Caco-2 (cell line): ENCODE measurements around the gene EBF4. TPM values are rescaled to one million over a fixed set of nuclear protein-coding genes. Genes with fewer than 3 reads are reported as not detected.

Experiments
- BruUV-seq: library from RNA; stranded (reverse); fragments of 400-500 nt; replicated peaks from 2 replicates; lab custom pipeline; 2021; lab: Mats Ljungman, UMichigan
- CTCF ChIA-PET: fragments of 300-600 bp; sonication (Branson Sonifier 250); formaldehyde crosslinking; loops from one replicate; lab custom pipeline; 2022; ENCODE audit warnings: antibody characterized with exemption; lab: Charles Lee
- POLR2A ChIA-PET: fragments of 300-600 bp; sonication (Branson Sonifier 250); formaldehyde crosslinking; loops from one replicate; lab custom pipeline; 2022; ENCODE audit warnings: antibody characterized with exemption; lab: Charles Lee
- DNase-seq, 2 experiments: peaks; one replicate each; pipeline versions ENCODE4 v3.0.0 to v3.0.0-alpha.2; 2020 to 2022
- H3K27me3 ChIP-seq: replicated peaks from 2 replicates; pipeline ENCODE4 v1.6.0; 2011; ENCODE audit warnings: low read length; ENCODE audit not compliant: control insufficient read depth, insufficient read depth
- H3K36me3 ChIP-seq: 2 replicates; pipeline ENCODE4 v1.5.1; 2011; ENCODE audit warnings: low read length; ENCODE audit not compliant: control insufficient read depth, insufficient read depth
- H3K4me1 ChIP-seq: fragments of 250-450 bp; sonication (Bioruptor Pico); 2 replicates; pipeline ENCODE4 v1.5.1; 2020; ENCODE audit warnings: mild to moderate bottlenecking
- H3K4me3 ChIP-seq: 2 replicates; pipeline ENCODE4 v1.5.1; 2011; ENCODE audit warnings: low read depth, mild to moderate bottlenecking, control low read depth, low read length
- H3K9me3 ChIP-seq: fragments of 250-450 bp; sonication (Bioruptor Pico); 2 replicates; pipeline ENCODE4 v1.5.1; 2020; ENCODE audit warnings: mild to moderate bottlenecking, moderate library complexity
- H3K27ac Mint-ChIP-seq: one replicate; pipeline ENCODE4 v1.8.0; 2022; ENCODE audit warnings: mixed read lengths; ENCODE audit not compliant: unreplicated experiment
- H3K27me3 Mint-ChIP-seq: one replicate; pipeline ENCODE4 v1.8.0; 2022; ENCODE audit warnings: mixed read lengths; ENCODE audit not compliant: insufficient read depth, unreplicated experiment
- H3K36me3 Mint-ChIP-seq: one replicate; pipeline ENCODE4 v1.8.0; 2022; ENCODE audit warnings: mild to moderate bottlenecking, mixed read lengths; ENCODE audit not compliant: insufficient read depth, unreplicated experiment
- H3K4me1 Mint-ChIP-seq: one replicate; pipeline ENCODE4 v1.8.0; 2022; ENCODE audit warnings: low read depth, mixed read lengths; ENCODE audit not compliant: unreplicated experiment
- H3K4me3 Mint-ChIP-seq: one replicate; pipeline ENCODE4 v1.8.0; 2022; ENCODE audit warnings: mild to moderate bottlenecking, moderate library complexity, mixed read lengths; ENCODE audit not compliant: unreplicated experiment
- H3K9me3 Mint-ChIP-seq: one replicate; pipeline ENCODE4 v1.8.0; 2022; ENCODE audit warnings: mixed read lengths; ENCODE audit not compliant: unreplicated experiment
- CTCF ChIP-seq, 2 experiments: fragments of 200-600 bp in 1 of 2; IDR thresholded peaks; 1 replicate in 1 of 2; 2 replicates in 1 of 2; pipeline versions ENCODE4 v1.5.1 to v1.8.0; 2011 to 2022; ENCODE audit warnings: antibody characterized with exemption in 1 of 2, control low read depth in 1 of 2, inconsistent platforms in 1 of 2, low read depth in 1 of 2, low read length in 1 of 2, mild to moderate bottlenecking in 1 of 2, moderate library complexity in 1 of 2; ENCODE audit not compliant: insufficient read depth in 1 of 2, severe bottlenecking in 1 of 2, unreplicated experiment in 1 of 2
- intact Hi-C: fragments of 100-400 bp; cut with micrococcal nuclease; formaldehyde crosslinking; loops from one replicate; pipeline ENCODE4 v1.10.0; 2022; ENCODE audit not compliant: unreplicated experiment
- total RNA-seq: library from RNA; stranded (reverse); gene quantifications from 2 replicates; pipeline ENCODE4 v1.2.3, GENCODE V29; 2022

The EBF4 gene
- total RNA-seq, 1 experiment from 2014 or later: 7.5 TPM

GRCh38 chr20:2745936-2746635 is 53.5 kb downstream of the EBF4 start:
- Histone ChIP-seq H3K4me1 (peaks cover 16% of the 10 kb centered on the region), H3K4me3 (no peak overlapping the region), H3K36me3 (no peaks in the 10 kb centered on the region), H3K9me3 (no peaks in the 10 kb centered on the region), H3K27me3 (no peaks in the 10 kb centered on the region)
- intact Hi-C loops: no loop called here
- Mint-ChIP-seq H3K36me3 (no peaks in the 10 kb centered on the region), H3K4me1 (peaks cover 13% of the 10 kb centered on the region), H3K4me3 (no peak overlapping the region), H3K27me3 (peaks cover 6% of the 10 kb centered on the region), H3K9me3 (no peaks in the 10 kb centered on the region), H3K27ac (no peak overlapping the region)
- no TSS peak for BruUV-seq
- POLR2A ChIA-PET: no interaction called here
- no peak for TF ChIP-seq CTCF (IDR thresholded peaks at IDR 0.05; ENCODE audit: insufficient read depth in 1 of 2, low read depth in 1 of 2, low read length in 1 of 2, severe bottlenecking in 1 of 2, unreplicated experiment in 1 of 2)
- CTCF ChIA-PET: no interaction called here
- no peak for DNase-seq

- H3K4me1 ChIP-seq: peaks cover 21% of the 10 kb centered on the region
- no peaks in the 10 kb centered on the region for H3K36me3 ChIP-seq
- Mint-ChIP-seq H3K36me3 (no peaks in the 10 kb centered on the region), H3K4me1 (peaks cover 13% of the 10 kb centered on the region), H3K27ac (no peak overlapping the region), H3K27me3 (peaks cover 6% of the 10 kb centered on the region), H3K4me3 (no peak overlapping the region), H3K9me3 (no peaks in the 10 kb centered on the region)
- H3K27me3 ChIP-seq: no peaks in the 10 kb centered on the region
- no peaks in the 10 kb centered on the region for H3K9me3 ChIP-seq
- ChIA-PET POLR2A (no interaction called here), CTCF (no interaction called here)
- BruUV-seq: no TSS peak
- H3K4me3 ChIP-seq: no peak overlapping the region
- no peak for TF ChIP-seq CTCF (IDR thresholded peaks at IDR 0.05; ENCODE audit: insufficient read depth in 1 of 2, low read depth in 1 of 2, low read length in 1 of 2, severe bottlenecking in 1 of 2, unreplicated experiment in 1 of 2)
- intact Hi-C loops: no loop called here
- DNase-seq: no peak
These were observed 54.2 kb downstream of the EBF4 start for GRCh38 chr20:2746636-2747265.

GRCh38 chr20:2747676-2748235 is 55.2 kb downstream of the EBF4 start:
- no peak for DNase-seq
- no peak for TF ChIP-seq CTCF (IDR thresholded peaks at IDR 0.05; ENCODE audit: insufficient read depth in 1 of 2, low read depth in 1 of 2, low read length in 1 of 2, severe bottlenecking in 1 of 2, unreplicated experiment in 1 of 2)
- Mint-ChIP-seq H3K4me1 (peaks cover 13% of the 10 kb centered on the region), H3K27ac (no peak overlapping the region), H3K27me3 (peaks cover 3% of the 10 kb centered on the region), H3K4me3 (no peak overlapping the region), H3K36me3 (no peaks in the 10 kb centered on the region), H3K9me3 (no peaks in the 10 kb centered on the region)
- no TSS peak for BruUV-seq
- Histone ChIP-seq H3K27me3 (no peaks in the 10 kb centered on the region), H3K36me3 (no peaks in the 10 kb centered on the region), H3K4me3 (no peak overlapping the region), H3K9me3 (no peaks in the 10 kb centered on the region), H3K4me1 (peaks cover 25% of the 10 kb centered on the region)
- intact Hi-C loops: no loop called here
- ChIA-PET POLR2A (no interaction called here), CTCF (no interaction called here)
